22Rv1 (cell line): Measurements from ENCODE around the gene BRDT.

Experiments
- CTCF ChIP-seq: fragments of 450-650 bp; IDR thresholded peaks from 2 replicates; pipeline ENCODE4 v1.5.1; 2017; ENCODE audit warnings: mild to moderate bottlenecking
- ZFX ChIP-seq: fragments of 450-650 bp; IDR thresholded peaks from 2 replicates; pipeline ENCODE4 v1.6.1; 2017; ENCODE audit warnings: antibody characterized with exemption, borderline replicate concordance

GRCh38 chr1:92037400-92037799 lies 88.2 kb downstream of the BRDT start:
- no peak for TF ChIP-seq CTCF
- TF ChIP-seq ZFX, result no peak
